ENCODE results near the gene TMEM19.

The TMEM19 gene

GRCh38 chr12:71719647-71720370 is 33.9 kb downstream of the TMEM19 start:
- Histone ChIP-seq H3K9me3 (replicated peaks in 1 of 11) (peaks cover 0 to 6% (median 0%) of the 10 kb centered on the region in 11 experiments; a peak in 2 of 22 replicates), H3K4me1 (no peaks in the 10 kb centered on the region), H3K27ac (no peak overlapping the region), H3K27me3 (no peaks in the 10 kb centered on the region), H3K4me3 (no peak overlapping the region), H4K20me1 (no peaks in the 10 kb centered on the region), H3K36me3 (no peaks in the 10 kb centered on the region), H3K4me2 (no peak overlapping the region), H3K9ac (no peak overlapping the region)
- TF ChIP-seq Cebpa-rat (IDR thresholded peaks at IDR 0.05), result no peak

GRCh38 chr12:71721783-71722505 is 36.1 kb downstream of the TMEM19 start:
- Histone ChIP-seq H4K20me1 (no peaks in the 10 kb centered on the region), H3K4me2 (no peak overlapping the region), H3K4me3 (no peak overlapping the region), H3K9ac (no peak overlapping the region), H3K27me3 (no peaks in the 10 kb centered on the region), H3K9me3 (replicated peaks in 1 of 11) (no peaks in the 10 kb centered on the region), H3K27ac (no peak overlapping the region), H3K36me3 (no peaks in the 10 kb centered on the region), H3K4me1 (no peaks in the 10 kb centered on the region)
- no peak for TF ChIP-seq Cebpa-rat (IDR thresholded peaks at IDR 0.05)

GRCh38 chr12:71725011-71725410 is 39.1 kb downstream of the TMEM19 start:
- no peak overlapping the region for H3K4me2 ChIP-seq
- H3K27ac ChIP-seq, result no peak overlapping the region
- H3K4me1 ChIP-seq, result no peaks in the 10 kb centered on the region
- no peak for TF ChIP-seq Cebpa-rat (IDR thresholded peaks at IDR 0.05)
- H3K27me3 ChIP-seq, result no peaks in the 10 kb centered on the region
- no peak overlapping the region for H3K9ac ChIP-seq
- no peaks in the 10 kb centered on the region for H3K9me3 ChIP-seq (replicated peaks in 1 of 11)
- no peaks in the 10 kb centered on the region for H3K36me3 ChIP-seq
- no peaks in the 10 kb centered on the region for H4K20me1 ChIP-seq
- H3K4me3 ChIP-seq, result no peak overlapping the region

GRCh38 chr12:71726548-71726947 is 40.7 kb downstream of the TMEM19 start:
- Histone ChIP-seq H3K4me2 (no peak overlapping the region), H3K36me3 (no peaks in the 10 kb centered on the region), H3K9me3 (replicated peaks in 1 of 11) (no peaks in the 10 kb centered on the region), H3K9ac (no peak overlapping the region), H3K4me3 (no peak overlapping the region), H3K4me1 (no peaks in the 10 kb centered on the region), H3K27ac (no peak overlapping the region), H4K20me1 (no peaks in the 10 kb centered on the region), H3K27me3 (no peaks in the 10 kb centered on the region)
- TF ChIP-seq Cebpa-rat (IDR thresholded peaks at IDR 0.05), result no peak

DNA sequence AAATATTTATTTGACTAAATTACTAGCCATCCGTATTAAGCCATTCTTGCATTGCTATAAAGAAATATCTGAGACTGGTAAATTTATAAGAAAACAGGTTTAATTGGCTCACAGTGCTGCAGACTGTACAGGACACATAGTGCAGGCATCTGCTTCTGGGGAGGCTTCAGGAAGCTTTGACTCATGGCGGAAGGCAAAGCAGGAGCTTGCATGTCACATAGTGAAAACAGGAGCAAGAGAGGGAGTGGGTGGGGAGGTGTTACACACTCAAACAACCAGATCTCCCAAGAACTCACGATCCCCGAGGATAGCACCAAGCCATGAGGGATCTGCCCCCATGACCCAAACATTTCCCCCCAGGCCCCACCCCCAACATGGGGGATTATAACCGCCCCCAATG is 42.1 kb downstream of the TMEM19 start:
- H3K9ac ChIP-seq, result no peak overlapping the region
- H4K20me1 ChIP-seq, result no peaks in the 10 kb centered on the region
- H3K36me3 ChIP-seq, result no peaks in the 10 kb centered on the region
- no peaks in the 10 kb centered on the region for H3K4me1 ChIP-seq
- no peak overlapping the region for H3K4me2 ChIP-seq
- no peak overlapping the region for H3K4me3 ChIP-seq
- no peak overlapping the region for H3K27ac ChIP-seq
- H3K9me3 ChIP-seq (replicated peaks in 1 of 11), result no peaks in the 10 kb centered on the region
- TF ChIP-seq Cebpa-rat (IDR thresholded peaks at IDR 0.05), result no peak
- H3K27me3 ChIP-seq, result no peaks in the 10 kb centered on the region

DNA sequence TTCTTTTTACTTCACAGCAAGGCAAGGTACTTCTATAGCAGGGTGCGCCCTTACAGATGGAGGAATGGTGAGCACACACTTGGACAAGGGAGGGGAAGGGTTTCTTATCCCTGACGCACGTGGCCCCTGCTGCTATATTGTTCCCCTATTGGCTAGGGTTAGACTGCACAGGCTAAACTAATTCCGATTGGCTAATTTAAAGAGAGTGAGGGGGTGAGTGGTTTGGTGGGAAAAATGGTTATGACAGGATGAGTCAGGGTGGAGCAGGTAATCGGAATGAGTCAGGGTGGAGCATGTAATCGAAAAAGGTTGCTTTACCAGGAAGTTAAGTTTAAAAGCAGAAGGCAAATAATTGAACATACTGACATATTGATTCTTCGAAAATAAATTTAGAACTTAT is 45.1 kb downstream of the TMEM19 start:
- Histone ChIP-seq H3K4me2 (no peak overlapping the region), H4K20me1 (no peaks in the 10 kb centered on the region), H3K27ac (no peak overlapping the region), H3K9ac (no peak overlapping the region), H3K4me3 (no peak overlapping the region), H3K9me3 (replicated peaks in 1 of 11) (no peaks in the 10 kb centered on the region), H3K36me3 (no peaks in the 10 kb centered on the region), H3K4me1 (no peaks in the 10 kb centered on the region), H3K27me3 (no peaks in the 10 kb centered on the region)
- TF ChIP-seq Cebpa-rat (IDR thresholded peaks at IDR 0.05), result no peak

DNA sequence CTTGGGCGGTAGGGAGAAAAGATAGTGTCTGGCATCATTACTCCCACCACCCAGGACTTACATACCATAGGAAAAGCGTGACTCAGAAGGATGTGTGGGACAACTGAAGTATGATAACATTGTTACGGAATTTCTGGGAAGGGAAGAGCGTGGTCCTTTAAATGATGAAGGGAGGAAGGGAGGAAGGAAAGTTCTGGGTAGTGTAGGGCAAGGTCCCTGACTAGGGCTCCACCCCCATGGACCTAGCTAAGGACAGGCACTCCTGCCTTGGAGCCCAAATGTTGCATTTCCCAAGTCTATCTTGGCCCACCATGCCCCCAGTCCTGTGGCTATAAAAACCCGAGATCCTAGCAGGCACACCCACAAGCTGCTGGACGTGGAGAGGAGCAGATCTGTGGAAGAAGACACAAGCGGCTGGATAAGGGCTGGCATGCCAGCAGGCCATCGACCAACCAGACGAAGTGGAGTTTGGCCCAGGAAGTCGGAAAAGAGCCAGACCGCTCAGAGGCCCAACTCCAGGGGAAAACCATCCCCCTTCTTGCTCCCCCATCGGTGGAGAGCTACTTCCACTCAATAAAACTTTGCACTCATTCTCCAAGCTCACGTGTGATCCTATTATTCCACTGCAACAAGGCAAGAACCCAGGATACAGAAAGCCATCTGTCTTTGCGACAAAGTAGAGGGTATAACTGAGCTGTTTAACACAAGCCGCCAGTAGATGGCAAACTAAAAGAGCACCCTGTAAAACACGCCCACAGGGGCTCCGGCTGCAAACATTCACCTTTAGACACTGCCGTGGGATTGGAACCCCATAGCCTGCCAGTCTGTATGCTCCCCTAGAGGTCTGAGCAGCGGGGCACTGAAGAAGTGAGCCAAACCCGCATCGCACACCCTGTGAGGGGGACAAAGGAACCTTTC is 45.8 kb downstream of the TMEM19 start:
- H3K9ac ChIP-seq, result no peak overlapping the region
- H3K9me3 ChIP-seq (replicated peaks in 1 of 11), result no peaks in the 10 kb centered on the region
- no peak overlapping the region for H3K27ac ChIP-seq
- H4K20me1 ChIP-seq, result no peaks in the 10 kb centered on the region
- no peaks in the 10 kb centered on the region for H3K27me3 ChIP-seq
- no peaks in the 10 kb centered on the region for H3K36me3 ChIP-seq
- H3K4me1 ChIP-seq, result no peaks in the 10 kb centered on the region
- no peak overlapping the region for H3K4me2 ChIP-seq
- no peak for TF ChIP-seq Cebpa-rat (IDR thresholded peaks at IDR 0.05)
- no peak overlapping the region for H3K4me3 ChIP-seq

DNA sequence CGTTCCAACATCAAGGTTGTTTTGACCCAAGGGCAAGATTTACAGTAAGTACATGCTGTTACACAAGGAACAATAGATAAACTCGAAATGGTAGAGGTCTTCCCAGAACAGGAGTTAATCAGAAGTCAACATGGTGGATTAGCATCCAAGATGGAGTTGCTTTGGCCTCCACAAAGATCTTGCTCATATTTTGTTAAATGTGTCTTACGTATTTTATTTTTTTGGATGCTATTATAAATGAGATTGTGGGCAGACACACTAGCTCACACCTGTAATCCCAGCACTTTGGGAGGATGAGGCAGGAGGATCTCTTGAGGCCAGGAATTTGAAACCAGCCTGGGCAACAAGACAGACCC is 46.5 kb downstream of the TMEM19 start:
- H3K36me3 ChIP-seq, result no peaks in the 10 kb centered on the region
- H3K9ac ChIP-seq, result no peak overlapping the region
- H3K27me3 ChIP-seq, result no peaks in the 10 kb centered on the region
- H4K20me1 ChIP-seq, result no peaks in the 10 kb centered on the region
- H3K27ac ChIP-seq, result no peak overlapping the region
- H3K4me1 ChIP-seq, result no peaks in the 10 kb centered on the region
- TF ChIP-seq Cebpa-rat (IDR thresholded peaks at IDR 0.05), result no peak
- H3K4me3 ChIP-seq, result no peak overlapping the region
- no peaks in the 10 kb centered on the region for H3K9me3 ChIP-seq (replicated peaks in 1 of 11)
- no peak overlapping the region for H3K4me2 ChIP-seq

GRCh38 chr12:71737197-71737596 is 51.3 kb downstream of the TMEM19 start:
- TF ChIP-seq Cebpa-rat (IDR thresholded peaks at IDR 0.05), result no peak
- H4K20me1 ChIP-seq, result no peaks in the 10 kb centered on the region
- no peaks in the 10 kb centered on the region for H3K9me3 ChIP-seq (replicated peaks in 1 of 11)
- no peak overlapping the region for H3K9ac ChIP-seq
- H3K36me3 ChIP-seq, result no peaks in the 10 kb centered on the region
- no peaks in the 10 kb centered on the region for H3K27me3 ChIP-seq
- no peak overlapping the region for H3K27ac ChIP-seq
- H3K4me3 ChIP-seq, result no peak overlapping the region
- no peaks in the 10 kb centered on the region for H3K4me1 ChIP-seq
- no peak overlapping the region for H3K4me2 ChIP-seq

Data from BLaER1 treated with 17β-estradiol and CSF1 and Interleukin-3, amounts not matched to agents 10 nM and 100 nM (cell line).